GM21717 (cell line): ENCODE results near the gene VPS35.
A peak's percentile ranks its signal among the peaks of the same experiment; 100 is the strongest.
"Not testable (repeated sequence)": the region's sequence is repeated elsewhere in the genome, so short reads cannot be mapped to it uniquely, and the experiment has no call there.

Source experiments
- ATAC-seq: cut with Tn5 transposase; IDR thresholded peaks from one replicate; pipeline ENCODE4 v1.9.1; 2021; ENCODE audit warnings: mild to moderate bottlenecking, moderate library complexity; ENCODE audit not compliant: unreplicated experiment

VPS35 gene

DNA sequence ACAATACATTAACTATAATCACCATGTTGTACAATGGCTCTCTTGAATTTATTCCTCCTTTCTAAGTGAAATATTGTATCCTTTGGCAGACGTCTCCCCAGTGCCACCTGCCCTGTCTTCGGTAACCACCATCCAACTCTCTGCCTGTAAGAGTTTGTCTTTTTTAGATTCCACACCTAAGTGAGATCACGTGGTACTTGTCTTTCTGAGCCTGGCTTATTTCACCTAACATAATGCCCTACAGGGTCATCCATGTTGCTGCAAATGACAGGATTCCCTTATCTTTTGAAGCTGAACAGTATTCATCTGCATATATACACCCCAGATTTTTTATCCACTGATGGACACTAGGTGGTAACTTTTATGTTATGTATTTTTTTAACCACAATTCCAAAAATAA, 24.7 kb upstream of the VPS35 start:
- ATAC-seq, result no peak

DNA sequence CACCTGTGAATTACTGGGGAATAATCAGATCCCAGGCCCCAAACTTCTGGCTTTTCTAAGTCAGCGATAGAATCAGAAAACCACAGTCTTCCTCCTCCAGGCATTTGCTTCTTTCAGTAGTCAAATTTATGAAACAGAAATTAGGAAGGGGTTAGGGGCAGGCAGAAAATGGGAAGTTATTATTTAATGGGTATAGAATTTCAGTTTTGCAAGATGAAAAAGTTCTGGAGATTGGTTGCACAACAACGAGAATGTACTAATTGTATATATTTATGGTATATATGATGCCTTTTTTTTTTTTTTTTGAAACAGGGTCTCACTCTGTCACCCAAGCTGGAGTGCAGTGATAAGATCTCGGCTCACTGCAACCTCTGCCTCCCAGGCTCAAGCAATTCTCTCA, 23.9 kb upstream of the VPS35 start:
- ATAC-seq, result no peak

DNA sequence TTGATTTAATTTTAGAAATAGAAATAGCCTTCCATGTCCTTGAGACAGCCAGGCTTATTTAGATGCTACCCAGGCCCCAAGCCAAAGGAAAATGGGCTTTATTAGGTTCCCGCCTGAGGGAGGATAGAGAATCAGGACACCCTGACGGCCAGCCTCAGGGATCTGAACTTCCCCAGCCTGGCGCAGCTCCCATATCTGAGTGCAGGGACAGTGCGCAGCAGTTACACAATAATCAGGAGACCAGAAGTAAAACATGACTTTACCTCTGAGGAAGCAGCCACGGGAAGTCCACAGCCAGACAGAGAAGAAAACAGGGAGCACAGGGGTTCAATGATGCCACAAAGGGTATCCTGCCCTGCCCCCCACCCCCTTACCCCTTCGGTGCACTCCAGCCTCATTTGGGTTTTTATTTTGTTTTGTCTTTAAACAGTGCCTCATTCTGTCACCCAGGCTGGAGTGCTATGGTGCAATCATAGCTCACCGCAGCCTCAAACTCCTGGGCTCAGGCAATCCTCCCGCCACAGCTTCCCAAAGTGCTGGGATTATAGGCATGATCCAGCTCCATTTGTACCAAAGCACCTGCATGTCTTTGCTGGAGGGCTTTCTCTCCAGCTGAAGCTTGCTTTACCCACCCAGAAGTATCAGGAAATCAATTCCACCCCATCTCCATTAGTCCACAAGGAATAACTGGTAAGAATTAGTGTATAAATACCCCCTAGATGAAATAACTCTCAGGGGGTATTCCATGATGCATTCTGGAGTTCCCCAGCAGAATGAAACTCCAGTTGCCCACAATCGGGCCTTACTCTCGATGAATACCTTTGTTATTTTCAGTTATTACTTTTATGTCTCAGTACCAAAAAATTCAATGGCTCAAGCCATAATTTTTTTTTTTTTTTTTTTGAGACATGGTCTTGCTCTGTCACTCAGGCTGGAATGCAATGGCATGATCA, 22.4 kb upstream of the VPS35 start:
- ATAC-seq, result no peak

DNA sequence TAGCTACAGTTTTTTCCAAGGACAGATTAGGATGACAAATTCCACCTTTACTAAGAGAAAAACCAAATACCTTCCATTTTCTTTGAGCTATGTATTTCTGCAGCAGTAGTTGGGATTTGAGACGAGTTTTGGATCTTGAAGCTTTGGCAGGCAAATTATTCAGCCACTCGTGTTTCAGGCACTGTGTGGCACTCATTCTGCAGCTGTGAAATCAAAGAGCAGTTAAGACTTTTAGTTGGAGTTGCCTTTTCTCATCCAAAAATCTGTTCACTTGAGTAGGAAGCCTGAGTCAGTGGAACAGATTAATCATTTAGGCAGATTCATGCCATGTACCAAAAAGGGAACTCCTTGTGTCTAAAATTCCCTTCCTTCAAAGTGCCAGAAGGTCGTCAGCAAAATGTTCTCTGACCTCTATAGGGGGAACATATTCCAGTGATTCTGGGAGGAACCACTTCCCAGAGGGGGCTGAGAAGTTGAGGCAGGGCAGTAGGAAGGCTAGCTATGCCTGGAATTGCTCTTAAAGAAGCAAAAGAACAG, 20.6 kb upstream of the VPS35 start:
- no peak for ATAC-seq

DNA sequence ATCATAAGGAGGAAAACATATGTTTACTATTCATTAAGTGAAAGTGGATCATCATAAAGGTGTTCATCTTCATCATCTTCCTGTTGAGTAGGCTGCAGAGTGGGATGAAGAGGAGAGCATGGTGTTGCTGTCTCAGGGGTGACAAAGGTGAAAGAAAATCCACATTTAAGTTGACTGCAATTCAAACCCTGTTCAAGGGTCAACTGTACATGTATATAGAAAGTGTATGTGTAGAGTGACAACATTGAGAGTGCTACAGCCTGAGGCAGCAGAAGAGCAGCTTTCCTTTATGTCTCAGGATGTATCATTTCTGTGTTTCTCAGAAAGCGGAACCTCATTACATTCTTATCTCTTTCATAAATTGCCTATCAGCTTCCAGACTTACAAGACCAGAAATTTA, 17.7 kb upstream of the VPS35 start:
- no peak for ATAC-seq

DNA sequence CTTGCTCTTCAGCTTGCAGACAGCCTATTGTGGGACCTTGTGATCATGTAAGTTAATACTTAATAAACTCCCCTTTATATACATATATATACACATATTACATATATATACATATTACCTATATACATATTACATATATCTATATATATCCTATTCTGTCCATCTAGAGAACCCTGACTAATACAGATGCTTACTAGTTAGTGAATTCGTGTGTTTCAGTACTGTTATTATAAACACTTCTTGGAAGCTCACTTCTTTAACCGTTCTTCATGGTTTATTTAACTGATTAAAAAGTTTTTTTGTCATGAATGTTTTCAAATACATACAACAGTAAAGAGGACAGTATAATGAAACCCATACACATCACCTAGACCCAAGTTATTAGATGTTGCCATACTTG, 13.1 kb upstream of the VPS35 start:
- ATAC-seq, result no peak

DNA sequence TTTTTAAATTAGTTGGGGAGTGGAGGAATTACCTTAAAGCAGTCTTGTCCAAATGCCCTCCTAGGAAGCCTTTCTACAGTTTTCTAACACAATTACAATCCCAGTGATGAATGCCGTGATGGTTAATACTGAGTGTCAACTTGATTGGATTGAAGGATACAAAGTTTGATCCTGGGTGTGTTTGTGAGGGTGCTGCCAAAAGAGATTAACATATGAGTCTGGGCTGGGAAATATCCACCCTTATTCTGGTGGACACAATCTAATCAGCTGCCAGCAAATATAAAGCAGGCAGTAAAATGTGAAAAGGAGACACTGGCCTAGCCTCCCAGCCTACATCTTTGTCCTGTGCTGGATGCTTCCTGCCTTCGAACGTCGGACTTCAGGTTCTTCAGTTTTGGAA, 12.6 kb upstream of the VPS35 start:
- ATAC-seq, result no peak

DNA sequence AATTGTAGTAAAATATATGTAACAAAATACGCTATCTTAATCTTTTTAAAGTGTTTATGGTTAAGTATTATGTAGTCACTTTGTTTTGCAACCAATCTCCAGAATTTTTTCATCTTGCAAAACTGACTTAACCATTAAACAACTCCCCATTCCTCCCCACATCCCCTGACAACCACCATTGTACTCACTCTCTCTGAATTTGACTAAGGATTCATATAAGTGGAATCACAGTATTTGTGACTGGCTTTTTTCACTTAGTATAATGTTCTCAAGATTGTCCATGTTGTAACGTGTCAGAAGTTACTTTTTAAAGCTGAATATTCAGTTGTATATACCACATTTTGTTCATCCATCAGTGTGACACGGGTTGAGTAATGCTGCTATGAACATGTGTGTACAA, 11.1 kb upstream of the VPS35 start:
- ATAC-seq, result no peak

DNA sequence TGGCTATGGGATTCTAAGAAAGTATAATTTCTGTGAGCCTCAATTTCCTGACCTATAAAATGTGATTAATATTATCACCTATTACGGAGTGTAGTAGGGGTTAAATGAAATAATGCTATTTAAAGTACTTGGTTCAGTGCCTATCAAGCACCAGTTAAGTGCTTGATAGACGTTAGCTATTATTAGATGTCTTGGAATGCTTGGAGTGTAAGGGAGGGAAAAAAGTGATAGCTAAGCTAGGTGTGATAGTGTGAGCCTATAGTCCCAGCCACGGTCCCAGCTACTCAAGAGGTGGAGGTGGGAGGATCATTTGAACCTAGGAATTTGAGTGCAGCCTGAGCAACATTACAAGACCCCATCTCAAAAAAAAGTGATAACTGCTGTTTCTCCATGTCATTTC, 8.0 kb upstream of the VPS35 start:
- ATAC-seq, result no peak

GRCh38 chr16:46695937-46696336, 7.0 kb upstream of the VPS35 start:
- ATAC-seq, result no peak

DNA sequence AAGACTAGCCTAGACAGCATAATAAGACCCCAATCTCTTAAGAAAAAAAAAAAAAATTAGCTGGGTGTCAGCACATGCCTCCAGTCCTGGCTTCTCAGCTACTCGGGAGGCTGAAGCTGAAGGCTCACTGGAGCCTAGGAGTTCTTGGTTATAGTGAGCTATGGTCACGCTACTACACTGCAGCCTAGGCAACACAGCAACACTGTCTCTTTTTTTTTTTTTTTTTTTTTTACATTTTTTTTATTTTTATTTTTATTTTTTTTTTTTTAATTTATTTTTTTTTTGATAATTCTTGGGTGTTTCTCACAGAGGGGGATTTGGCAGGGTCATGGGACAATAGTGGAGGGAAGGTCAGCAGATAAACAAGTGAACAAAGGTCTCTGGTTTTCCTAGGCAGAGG, 4.6 kb upstream of the VPS35 start:
- no peak for ATAC-seq

DNA sequence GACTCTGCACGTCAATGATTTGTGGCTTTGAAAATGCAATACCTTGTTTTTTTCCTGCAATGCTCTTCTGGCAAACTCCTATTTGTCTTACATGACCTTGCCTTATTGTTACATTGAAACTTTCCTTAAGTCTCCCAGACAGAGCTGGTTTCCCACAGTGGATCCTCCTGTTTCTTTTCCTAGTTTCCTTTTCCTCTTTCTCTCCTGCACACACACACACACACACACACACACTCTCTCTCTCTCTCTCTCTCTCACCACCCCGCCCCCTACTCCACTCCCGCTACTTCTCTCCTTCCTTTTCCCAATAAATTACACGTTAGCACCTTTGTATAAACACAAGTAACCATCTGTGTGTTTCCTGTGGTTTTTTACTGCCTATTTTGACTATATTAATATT, 2.7 kb upstream of the VPS35 start:
- no peak for ATAC-seq

- no peak for ATAC-seq
Measured at GRCh38 chr16:46690281-46691178, 1.6 kb upstream of the VPS35 start.

DNA sequence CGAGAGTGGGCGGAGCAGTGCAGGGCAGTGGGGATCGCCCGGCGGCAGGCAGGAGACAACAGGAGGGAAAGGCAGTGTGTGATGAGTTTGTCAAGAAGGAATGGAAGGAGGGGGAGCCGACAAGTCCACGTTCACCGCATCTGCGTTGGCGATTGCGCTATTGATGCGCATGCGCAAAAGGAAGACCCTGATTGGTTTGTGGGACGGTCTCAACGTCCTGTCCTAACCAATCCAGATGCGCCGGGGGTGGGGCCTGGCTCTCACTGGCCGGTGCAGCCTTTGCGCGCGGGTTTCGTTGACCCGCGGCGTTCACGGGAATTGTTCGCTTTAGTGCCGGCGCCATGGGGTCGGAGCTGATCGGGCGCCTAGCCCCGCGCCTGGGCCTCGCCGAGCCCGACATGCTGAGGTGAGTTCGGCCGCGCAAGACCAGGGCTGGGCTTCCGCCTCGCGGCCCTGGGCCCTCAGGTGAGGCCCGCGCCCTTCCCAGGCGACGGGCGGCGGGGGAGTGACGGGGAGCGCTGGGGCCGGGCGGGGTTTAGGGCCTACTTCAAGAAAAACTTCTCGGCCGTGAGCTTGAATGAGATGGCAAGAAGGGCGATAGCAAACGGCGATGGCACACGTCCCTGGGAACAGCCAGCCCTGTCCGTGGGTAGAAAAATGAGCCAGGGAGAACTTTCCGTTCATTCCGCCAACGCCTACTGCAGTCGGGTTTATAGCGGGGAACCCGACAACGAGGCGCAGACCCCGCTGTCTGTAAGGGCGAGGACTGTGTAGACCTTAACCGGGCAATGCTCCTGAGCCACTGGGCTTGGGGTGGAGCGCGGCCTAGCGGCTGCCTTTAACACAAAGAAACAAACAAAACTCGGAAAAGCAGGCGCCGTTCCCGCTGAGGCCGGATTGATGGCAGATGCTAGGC, 645 bp upstream of the VPS35 start, which contains the start of gene ORC6:
Gene ORC6, plus strand, starts transcription at position 295 of the 916 bp plus-strand sequence. Its CDS starts 47 bp downstream, at position 342.
- ATAC-seq, result peak; percentile 74

DNA sequence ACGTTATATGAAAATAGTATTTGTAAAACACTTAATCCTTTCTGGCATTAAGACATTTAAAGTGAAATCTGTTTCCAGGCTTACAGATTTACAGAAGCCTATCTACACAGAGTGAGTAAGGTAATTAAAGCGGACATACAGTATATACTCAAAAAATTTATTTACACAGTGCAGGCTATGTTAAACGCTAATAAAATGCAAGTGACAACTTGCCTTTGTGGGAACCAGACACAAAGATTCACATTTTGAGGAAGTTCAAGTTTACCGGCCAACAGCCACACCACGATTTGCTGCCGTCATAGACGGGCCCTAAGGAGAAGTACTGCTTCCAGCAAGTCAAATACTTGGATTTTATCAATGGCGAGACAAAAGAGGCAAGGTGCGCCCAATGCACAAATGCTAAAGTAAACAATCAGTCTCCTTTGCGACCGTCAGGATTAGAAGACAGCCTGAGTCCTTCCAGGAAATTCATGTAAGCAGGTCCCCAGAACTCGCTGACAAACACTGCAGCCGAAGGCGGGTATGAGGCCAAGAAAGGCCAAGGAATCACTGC, 801 bp downstream of the VPS35 start:
- ATAC-seq, result no peak

DNA sequence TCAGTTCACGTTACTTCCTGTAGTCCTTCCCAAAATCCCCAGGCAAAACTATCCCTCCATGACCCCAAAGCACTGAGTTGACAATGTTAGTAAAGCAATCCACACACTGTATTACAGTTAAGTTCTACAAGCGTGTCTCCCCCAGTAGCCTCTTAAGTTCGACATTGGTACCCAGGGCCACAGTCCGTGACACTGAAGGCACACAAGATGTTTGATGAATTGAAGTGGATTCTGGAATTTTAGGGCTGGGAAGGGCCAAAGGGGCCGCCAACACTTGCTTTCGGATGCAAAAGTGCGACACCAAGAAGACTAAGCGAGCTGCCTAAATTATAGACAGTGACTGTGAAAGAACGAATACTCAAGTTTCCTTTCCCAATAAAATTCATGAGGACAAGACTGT, 1.5 kb downstream of the VPS35 start:
- ATAC-seq, result no peak

DNA sequence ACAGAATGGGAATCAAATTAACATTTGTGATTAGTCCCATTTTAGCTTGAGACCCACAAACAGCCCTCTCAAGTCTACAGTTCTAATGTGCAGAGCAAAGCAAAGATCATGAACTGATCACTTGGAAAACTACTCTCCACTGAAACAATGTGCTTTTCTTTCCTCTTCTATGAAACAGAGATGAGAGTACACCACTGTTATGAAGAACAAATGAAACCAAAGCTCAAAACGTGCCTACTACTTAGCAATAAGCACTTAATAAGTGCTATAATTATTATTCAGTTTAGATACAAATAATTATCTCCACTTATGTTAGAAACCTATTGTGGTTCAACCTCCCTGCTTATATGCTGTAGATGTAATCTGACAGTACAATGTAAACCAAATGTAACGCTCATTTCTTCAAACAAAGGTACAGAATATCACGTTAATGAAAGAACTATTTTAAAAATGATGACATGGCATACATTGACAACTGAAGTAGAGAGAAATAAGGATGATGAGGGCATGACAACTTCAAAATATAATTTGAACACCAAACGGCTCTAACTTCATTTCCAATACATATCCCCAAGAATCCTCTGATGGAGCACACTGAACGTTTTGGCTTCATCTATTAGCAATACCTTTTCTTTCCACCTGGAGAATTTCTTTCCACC, 2.0 kb downstream of the VPS35 start:
- no peak for ATAC-seq

DNA sequence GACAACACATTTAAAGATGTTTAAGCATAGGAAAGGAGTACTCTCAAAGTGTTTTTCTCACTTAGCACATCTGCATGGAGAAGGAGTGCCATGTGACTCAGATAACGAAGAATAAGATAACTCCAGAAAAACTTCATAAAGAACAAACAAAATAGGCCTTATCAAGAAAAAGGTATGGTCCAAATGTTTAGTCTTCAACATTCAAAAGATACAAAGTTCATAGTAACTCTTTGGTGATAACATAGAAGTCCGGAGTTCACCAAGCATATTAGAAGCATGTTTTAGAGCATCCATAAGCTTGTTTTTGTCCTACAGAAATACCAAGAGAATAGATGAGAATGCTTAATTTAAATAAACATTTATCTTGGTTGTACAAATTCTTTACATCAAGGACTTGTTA, 7.1 kb downstream of the VPS35 start:
- ATAC-seq, result not testable (repeated sequence)

- not testable (repeated sequence) for ATAC-seq
Measured at GRCh38 chr16:46677943-46678342, 11.0 kb downstream of the VPS35 start.
